SU-DHL-6 (cell line): ENCODE results near the gene SLC38A10.
"Not testable (repeated sequence)": the region's sequence is repeated elsewhere in the genome, so short reads cannot be mapped to it uniquely, and the experiment has no call there.

Source experiments
- H2AFZ ChIP-seq: fragments of 200-600 bp; sonication (generic); 2 replicates; pipeline ENCODE4 v1.6.1; 2014; ENCODE audit warnings: low read depth, mild to moderate bottlenecking, moderate library complexity, mixed read lengths, antibody characterized with exemption, low read length; ENCODE audit not compliant: severe bottlenecking
- H3F3A ChIP-seq: fragments of 200-600 bp; shearing (Covaris generic); 2 replicates; pipeline ENCODE4 v1.6.0; 2016; ENCODE audit warnings: antibody characterized with exemption, mild to moderate bottlenecking; ENCODE audit not compliant: insufficient read depth
- H3K27ac ChIP-seq: fragments of 200-600 bp; sonication (generic); 2 replicates; pipeline ENCODE4 v1.5.1; 2016; ENCODE audit warnings: low read depth, mild to moderate bottlenecking, low read length, moderate library complexity, mixed read lengths
- H3K27me3 ChIP-seq: fragments of 200-600 bp; sonication (generic), shearing (Covaris generic); 2 replicates; pipeline ENCODE4 v1.6.0; 2014; ENCODE audit warnings: mild to moderate bottlenecking, low read length
- H3K36me3 ChIP-seq: fragments of 200-600 bp; sonication (generic); 2 replicates; pipeline ENCODE4 v1.6.1; 2014; ENCODE audit warnings: mild to moderate bottlenecking, low read length, mixed read lengths
- H3K4me2 ChIP-seq: fragments of 300-600, 200-600 bp; shearing (Covaris generic), sonication (generic); 2 replicates; pipeline ENCODE4 v1.6.0; 2014; ENCODE audit warnings: low read length, low read depth, mild to moderate bottlenecking; ENCODE audit not compliant: poor library complexity, severe bottlenecking
- H3K4me3 ChIP-seq: fragments of 200-600 bp; sonication (generic); 2 replicates; pipeline ENCODE4 v1.5.1; 2014; ENCODE audit warnings: antibody characterized with exemption, low read length, mild to moderate bottlenecking, mixed read lengths; ENCODE audit not compliant: insufficient read depth, poor library complexity, severe bottlenecking
- H3K79me2 ChIP-seq: fragments of 200-600 bp; sonication (generic); 2 replicates; pipeline ENCODE4 v1.6.1; 2014; ENCODE audit warnings: mild to moderate bottlenecking, low read length, moderate library complexity; ENCODE audit not compliant: insufficient read depth
- H3K9ac ChIP-seq: fragments of 200-600 bp; sonication (generic); 2 replicates; pipeline ENCODE4 v1.7.0; 2014; ENCODE audit warnings: mild to moderate bottlenecking, low read length
- H3K9me2 ChIP-seq: fragments of 200-600 bp; sonication (generic); replicated peaks from 2 replicates; pipeline ENCODE4 v1.6.1; 2014; ENCODE audit warnings: low read length; ENCODE audit not compliant: insufficient read depth
- H3K9me3 ChIP-seq: fragments of 200-600 bp; sonication (generic); 2 replicates; pipeline ENCODE4 v1.6.1; 2014; ENCODE audit warnings: low read length, mixed read lengths; ENCODE audit not compliant: insufficient read depth
- H4K20me1 ChIP-seq: fragments of 200-600 bp; sonication (generic); 2 replicates; pipeline ENCODE4 v1.6.1; 2014; ENCODE audit warnings: low read depth, mild to moderate bottlenecking, antibody characterized with exemption, low read length, moderate library complexity, mixed read lengths
- EZH2phosphoT487 ChIP-seq: fragments of 200-600 bp; sonication (generic), shearing (Covaris generic); conservative IDR thresholded peaks from 2 replicates; pipeline ENCODE4 v1.6.1; 2018; ENCODE audit warnings: mild to moderate bottlenecking, antibody characterized with exemption, low read length, moderate library complexity, mixed read lengths
- TF ChIP-seq, protein P1 (sequence below): fragments of 200-600 bp; sonication (generic); IDR thresholded peaks from one replicate; pipeline ENCODE4 v1.5.1; 2017; ENCODE audit warnings: antibody characterized with exemption, mild to moderate bottlenecking, low read length, moderate library complexity; ENCODE audit not compliant: insufficient read depth, poor library complexity, severe bottlenecking

Gene SLC38A10

DNA sequence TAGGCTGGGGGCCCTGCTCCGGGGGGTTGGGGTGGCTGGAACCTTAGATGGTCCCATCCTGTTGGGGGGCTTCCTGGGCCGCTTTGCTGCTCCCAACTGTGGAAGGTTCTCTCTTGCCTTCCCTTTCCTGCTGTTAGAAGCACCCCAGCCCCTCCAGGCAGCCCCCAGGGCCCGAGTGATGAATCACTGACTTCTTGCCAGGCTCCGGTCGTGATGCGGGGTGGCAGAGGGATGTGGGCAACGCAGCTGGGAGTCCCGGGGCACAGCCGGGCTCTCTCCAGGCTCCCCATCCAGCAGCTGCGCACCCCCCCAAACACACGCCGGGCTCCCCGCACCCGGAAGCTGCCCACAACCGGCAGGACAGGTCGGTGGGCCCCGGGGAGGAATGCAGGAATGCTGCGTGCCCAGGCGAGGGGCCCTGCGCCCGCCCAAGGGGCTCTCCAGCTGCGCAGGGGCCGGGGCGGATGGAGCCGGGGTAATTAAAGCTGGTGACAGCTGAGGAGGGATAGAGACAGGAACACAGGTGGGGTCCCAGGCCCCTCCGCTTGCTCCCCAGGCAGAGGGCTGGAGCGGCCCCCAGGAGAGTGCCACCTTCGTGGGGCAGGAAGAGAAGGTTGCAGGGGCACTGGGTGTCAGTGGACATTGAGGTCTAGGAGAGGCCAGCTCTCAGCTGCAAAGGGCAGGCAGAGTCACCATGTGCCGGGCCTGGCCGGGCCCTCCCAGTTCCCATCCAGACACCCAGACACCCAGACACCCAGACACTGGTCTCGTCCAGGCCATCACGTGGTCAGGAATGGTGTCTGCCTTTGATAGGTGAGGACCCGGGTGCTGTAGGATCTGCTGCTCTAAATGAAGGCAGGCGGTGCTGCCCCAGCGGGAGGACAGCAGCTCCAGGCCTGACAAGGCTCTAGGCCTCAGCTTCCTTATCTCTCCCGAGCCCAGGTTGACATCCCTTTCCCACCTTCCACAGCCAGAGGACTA lies 15.0 kb upstream of the SLC38A10 start:
- no peak overlapping the region for H3K9ac ChIP-seq
- H3K36me3 ChIP-seq = no peaks in the 10 kb centered on the region
- no peaks in the 10 kb centered on the region for H4K20me1 ChIP-seq
- no peak overlapping the region for H3K27ac ChIP-seq
- H3F3A ChIP-seq = no peaks in the 10 kb centered on the region
- no peaks in the 10 kb centered on the region for H3K9me2 ChIP-seq
- H3K27me3 ChIP-seq = no peaks in the 10 kb centered on the region
- no peak overlapping the region for H3K4me2 ChIP-seq
- H3K9me3 ChIP-seq = no peaks in the 10 kb centered on the region
- TF ChIP-seq EZH2phosphoT487 = no peak
- TF ChIP-seq, protein P1, sequence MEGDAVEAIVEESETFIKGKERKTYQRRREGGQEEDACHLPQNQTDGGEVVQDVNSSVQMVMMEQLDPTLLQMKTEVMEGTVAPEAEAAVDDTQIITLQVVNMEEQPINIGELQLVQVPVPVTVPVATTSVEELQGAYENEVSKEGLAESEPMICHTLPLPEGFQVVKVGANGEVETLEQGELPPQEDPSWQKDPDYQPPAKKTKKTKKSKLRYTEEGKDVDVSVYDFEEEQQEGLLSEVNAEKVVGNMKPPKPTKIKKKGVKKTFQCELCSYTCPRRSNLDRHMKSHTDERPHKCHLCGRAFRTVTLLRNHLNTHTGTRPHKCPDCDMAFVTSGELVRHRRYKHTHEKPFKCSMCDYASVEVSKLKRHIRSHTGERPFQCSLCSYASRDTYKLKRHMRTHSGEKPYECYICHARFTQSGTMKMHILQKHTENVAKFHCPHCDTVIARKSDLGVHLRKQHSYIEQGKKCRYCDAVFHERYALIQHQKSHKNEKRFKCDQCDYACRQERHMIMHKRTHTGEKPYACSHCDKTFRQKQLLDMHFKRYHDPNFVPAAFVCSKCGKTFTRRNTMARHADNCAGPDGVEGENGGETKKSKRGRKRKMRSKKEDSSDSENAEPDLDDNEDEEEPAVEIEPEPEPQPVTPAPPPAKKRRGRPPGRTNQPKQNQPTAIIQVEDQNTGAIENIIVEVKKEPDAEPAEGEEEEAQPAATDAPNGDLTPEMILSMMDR = no peak
- H3K79me2 ChIP-seq = no peaks in the 10 kb centered on the region
- H2AFZ ChIP-seq = no peak overlapping the region
- no peak overlapping the region for H3K4me3 ChIP-seq

DNA sequence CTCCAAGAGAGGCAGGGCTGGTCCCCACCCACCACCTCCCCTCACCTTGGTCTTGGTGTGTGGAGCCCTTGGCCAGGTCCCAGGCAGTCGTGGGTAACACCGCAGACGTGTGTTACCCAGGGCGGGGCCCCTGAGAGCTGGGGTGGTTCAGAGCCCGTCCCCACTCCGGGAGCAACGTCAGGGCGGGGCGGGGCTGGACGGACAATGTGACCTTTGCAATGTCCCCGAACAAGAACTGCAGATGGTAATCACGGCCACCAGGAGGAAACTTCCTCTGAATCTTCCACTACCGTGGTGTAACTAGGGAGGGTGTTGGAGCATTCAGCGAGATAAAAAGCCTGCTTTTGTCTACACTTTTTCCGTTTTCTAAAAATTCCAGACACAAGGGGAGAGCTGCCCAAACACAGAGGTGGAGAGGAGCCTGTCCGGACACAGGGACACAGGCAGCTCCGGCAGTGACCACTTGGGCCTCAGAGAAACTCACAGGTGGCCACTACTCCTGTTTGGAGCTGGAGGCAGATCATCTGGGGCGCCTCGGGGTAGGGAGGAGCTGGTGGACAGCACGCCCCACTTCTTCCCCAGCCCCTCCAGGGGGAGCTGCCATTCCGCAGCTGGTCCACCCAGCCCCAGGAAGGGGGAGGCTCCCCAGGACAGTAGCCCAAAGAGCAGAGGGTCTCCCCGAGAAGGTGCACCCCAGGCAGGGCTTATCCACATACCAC lies 14.2 kb upstream of the SLC38A10 start:
- Histone ChIP-seq H3K9me2 (no peaks in the 10 kb centered on the region), H3K9ac (no peak overlapping the region), H3K36me3 (no peaks in the 10 kb centered on the region), H3K79me2 (no peaks in the 10 kb centered on the region), H3K4me2 (no peak overlapping the region), H3K4me3 (no peak overlapping the region), H3K27ac (no peak overlapping the region), H2AFZ (no peak overlapping the region), H3K27me3 (no peaks in the 10 kb centered on the region), H3F3A (no peaks in the 10 kb centered on the region), H3K9me3 (no peaks in the 10 kb centered on the region), H4K20me1 (no peaks in the 10 kb centered on the region)
- TF ChIP-seq, protein P1 = no peak
- no peak for TF ChIP-seq EZH2phosphoT487

DNA sequence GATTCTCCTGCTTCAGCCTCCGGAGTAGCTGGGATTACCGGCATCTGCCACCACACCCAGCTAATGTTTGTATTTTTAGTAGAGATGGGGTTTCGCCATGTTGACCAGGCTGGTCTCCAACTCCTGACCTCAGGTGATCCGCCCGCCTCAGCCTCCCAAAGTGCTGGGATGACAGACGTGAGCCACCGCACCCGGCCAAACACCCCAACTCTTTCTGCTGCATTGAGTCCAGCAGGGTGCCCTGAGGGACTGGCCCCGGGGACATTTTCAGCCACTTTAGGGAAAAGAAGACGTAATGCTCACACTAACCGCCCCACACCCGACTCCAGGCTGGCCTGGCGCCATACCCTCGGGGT lies 13.7 kb upstream of the SLC38A10 start:
- H3K9ac ChIP-seq, H2AFZ ChIP-seq, H4K20me1 ChIP-seq, H3K4me3 ChIP-seq, H3K4me2 ChIP-seq, H3K27ac ChIP-seq, H3K9me3 ChIP-seq, H3K36me3 ChIP-seq, H3K9me2 ChIP-seq, H3K27me3 ChIP-seq, H3F3A ChIP-seq, H3K79me2 ChIP-seq: not testable (repeated sequence)
